PC-3 (cell line): Measurements from ENCODE around the gene ZNF292. TPM values are rescaled to one million over a fixed set of nuclear protein-coding genes. Genes with fewer than 3 reads are reported as not detected.

Source experiments
- ATAC-seq: fragments of 200-7000 bp; cut with Tn5 transposase; 2 replicates; pipeline ENCODE4 v1.9.1; 2020; ENCODE audit warnings: mild to moderate bottlenecking, moderate library complexity
- BruUV-seq: library from RNA; stranded (reverse); fragments of 400-500 nt; replicated peaks from 2 replicates; lab custom pipeline; 2021; lab: Mats Ljungman, UMichigan
- CTCF ChIA-PET: fragments of 300-600 bp; sonication (Branson Sonifier 250); formaldehyde crosslinking; loops from one replicate; lab custom pipeline; 2022; ENCODE audit warnings: antibody characterized with exemption; lab: Charles Lee
- POLR2A ChIA-PET: fragments of 300-600 bp; sonication (Branson Sonifier 250); formaldehyde crosslinking; loops from one replicate; lab custom pipeline; 2022; ENCODE audit warnings: antibody characterized with exemption; ENCODE audit not compliant: unreplicated experiment; lab: Charles Lee
- DNase-seq: peaks from one replicate; pipeline ENCODE4 v3.0.0-alpha.2; 2015
- H2AFZ ChIP-seq: fragments of 300-600 bp; sonication (generic); 2 replicates; pipeline ENCODE4 v1.6.0; 2016; ENCODE audit warnings: antibody characterized with exemption, low read length
- H3F3A ChIP-seq: fragments of 300-600 bp; sonication (generic); one replicate; pipeline ENCODE4 v1.6.0; 2017; ENCODE audit warnings: antibody characterized with exemption, low read length, control low read depth, mild to moderate bottlenecking; ENCODE audit not compliant: unreplicated experiment
- H3K27ac ChIP-seq: fragments of 300-600 bp; sonication (generic); 2 replicates; pipeline ENCODE4 v1.5.1; 2016; ENCODE audit warnings: mild to moderate bottlenecking, low read length
- H3K27me3 ChIP-seq: fragments of 300-600 bp; sonication (generic); 2 replicates; pipeline ENCODE4 v1.6.1; 2016; ENCODE audit warnings: low read length, mixed read lengths
- H3K36me3 ChIP-seq: fragments of 300-600 bp; sonication (generic); 2 replicates; pipeline ENCODE4 v1.6.1; 2016; ENCODE audit warnings: low read depth, mixed run types, low read length, mixed read lengths
- H3K4me1 ChIP-seq: fragments of 300-600 bp; sonication (generic); 2 replicates; pipeline ENCODE4 v1.5.1; 2016; ENCODE audit warnings: low read length; ENCODE audit not compliant: insufficient read depth
- H3K4me2 ChIP-seq: fragments of 300-600 bp; sonication (generic); 2 replicates; pipeline ENCODE4 v1.6.0; 2016; ENCODE audit warnings: low read length
- H3K4me3 ChIP-seq: fragments of 300-600 bp; sonication (generic); 2 replicates; pipeline ENCODE4 v1.5.1; 2016; ENCODE audit warnings: mild to moderate bottlenecking, low read length, mixed read lengths
- H3K79me2 ChIP-seq: fragments of 300-600 bp; sonication (generic); 2 replicates; pipeline ENCODE4 v1.6.1; 2017; ENCODE audit warnings: low read length, mixed read lengths
- H3K9ac ChIP-seq: fragments of 300-600 bp; sonication (generic); 2 replicates; pipeline ENCODE4 v1.6.0; 2016; ENCODE audit warnings: mild to moderate bottlenecking, low read length
- H3K9me2 ChIP-seq: fragments of 300-600 bp; sonication (generic); replicated peaks from 2 replicates; pipeline ENCODE4 v1.6.1; 2016; ENCODE audit warnings: mixed run types, low read length, mixed read lengths
- H3K9me3 ChIP-seq: fragments of 300-600 bp; sonication (generic); 2 replicates; pipeline ENCODE4 v1.6.1; 2016; ENCODE audit warnings: low read length, mixed read lengths
- H4K20me1 ChIP-seq: fragments of 300-600 bp; sonication (generic); 2 replicates; pipeline ENCODE4 v1.6.1; 2016; ENCODE audit warnings: low read length, mixed read lengths
- CTCF ChIP-seq: fragments of 300-600 bp; sonication (generic); conservative IDR thresholded peaks from 2 replicates; pipeline ENCODE4 v1.5.1; 2017; ENCODE audit warnings: antibody characterized with exemption, low read depth, mild to moderate bottlenecking, low read length
- EZH2 ChIP-seq: fragments of 300-600 bp; sonication (generic); IDR thresholded peaks from one replicate; pipeline ENCODE4 v1.6.1; 2017; ENCODE audit warnings: antibody characterized with exemption, mild to moderate bottlenecking, low read length; ENCODE audit not compliant: unreplicated experiment
- EZH2phosphoT487 ChIP-seq: fragments of 300-600 bp; sonication (generic); IDR thresholded peaks from 2 replicates; pipeline ENCODE4 v1.6.1; 2018; ENCODE audit warnings: mild to moderate bottlenecking, antibody characterized with exemption, low read length, borderline replicate concordance
- intact Hi-C: fragments of 100-400 bp; cut with micrococcal nuclease; formaldehyde crosslinking; loops from 2 replicates; pipeline ENCODE4 v1.9.0; 2023
- total RNA-seq: library from RNA; depleted of rRNA; stranded (reverse); fragments of >200 nt; gene quantifications from 2 replicates; pipeline ENCODE4 v1.2.3, GENCODE V29; 2014

The ZNF292 gene
- total RNA-seq, 1 experiment from 2014 or later, result 8.9 TPM

GRCh38 chr6:87282743-87283142, 127.4 kb downstream of the ZNF292 start:
- no TSS peak for BruUV-seq
- Histone ChIP-seq H3K36me3 (no peaks in the 10 kb centered on the region), H3K9ac (no peak overlapping the region), H3K4me3 (no peak overlapping the region), H3K27me3 (peaks cover 16% of the 10 kb centered on the region; the same call in 1 of the 2 replicates), H3K4me1 (no peaks in the 10 kb centered on the region), H3F3A (no peaks in the 10 kb centered on the region), H3K9me3 (no peaks in the 10 kb centered on the region), H3K4me2 (no peak overlapping the region), H3K79me2 (no peaks in the 10 kb centered on the region), H4K20me1 (no peaks in the 10 kb centered on the region), H2AFZ (no peak overlapping the region), H3K9me2 (no peaks in the 10 kb centered on the region), H3K27ac (no peak overlapping the region)
- no peak for TF ChIP-seq EZH2phosphoT487
- no peak for TF ChIP-seq EZH2
- no peak for TF ChIP-seq CTCF
- POLR2A ChIA-PET, result no interaction called here
- intact Hi-C loops, result no loop called here
- DNase-seq (no peak), ATAC-seq (no peak)
- CTCF ChIA-PET, result no interaction called here

GRCh38 chr6:87283461-87283860, 128.1 kb downstream of the ZNF292 start:
- no TSS peak for BruUV-seq
- H3K4me1 ChIP-seq, result no peaks in the 10 kb centered on the region
- H3F3A ChIP-seq, result no peaks in the 10 kb centered on the region
- H3K9ac ChIP-seq, result no peak overlapping the region
- no peak for ATAC-seq
- no peak overlapping the region for H3K4me3 ChIP-seq
- no peak overlapping the region for H3K4me2 ChIP-seq
- no peak overlapping the region for H3K27ac ChIP-seq
- H3K36me3 ChIP-seq, result no peaks in the 10 kb centered on the region
- no peak for TF ChIP-seq EZH2
- no peak for TF ChIP-seq EZH2phosphoT487
- TF ChIP-seq CTCF, result no peak
- CTCF ChIA-PET, result interaction anchor here (0.6 kb wide), 1 partner anchor 33 kb away, joined by 3 read pairs; no protein-coding TSS in a partner anchor
- DNase-seq, result no peak
- H2AFZ ChIP-seq, result no peak overlapping the region
- H3K9me2 ChIP-seq, result no peaks in the 10 kb centered on the region
- intact Hi-C loops, result no loop called here
- H3K79me2 ChIP-seq, result no peaks in the 10 kb centered on the region
- H3K27me3 ChIP-seq, result peaks cover 19% of the 10 kb centered on the region; the same call in 1 of the 2 replicates
- no peaks in the 10 kb centered on the region for H4K20me1 ChIP-seq
- POLR2A ChIA-PET, result no interaction called here
- H3K9me3 ChIP-seq, result no peaks in the 10 kb centered on the region

- DNase-seq (peak; percentile 19), ATAC-seq (no peak)
- Histone ChIP-seq H3F3A (no peaks in the 10 kb centered on the region), H3K79me2 (no peaks in the 10 kb centered on the region), H3K9me2 (no peaks in the 10 kb centered on the region), H4K20me1 (no peaks in the 10 kb centered on the region), H3K4me3 (no peak overlapping the region), H3K9me3 (no peaks in the 10 kb centered on the region), H3K4me2 (no peak overlapping the region), H3K36me3 (no peaks in the 10 kb centered on the region), H2AFZ (no peak overlapping the region), H3K27ac (no peak overlapping the region), H3K27me3 (peaks cover 21% of the 10 kb centered on the region; the same call in 1 of the 2 replicates), H3K9ac (no peak overlapping the region), H3K4me1 (no peaks in the 10 kb centered on the region)
- intact Hi-C loops, result no loop called here
- TF ChIP-seq CTCF (no peak), EZH2phosphoT487 (no peak), EZH2 (no peak)
- BruUV-seq, result no TSS peak
- ChIA-PET CTCF (no interaction called here), POLR2A (no interaction called here)
These were observed 131.9 kb downstream of the ZNF292 start for GRCh38 chr6:87287251-87287650.
